ENCODE data around the gene RPS6KB2. TPM values are rescaled to one million over a fixed set of nuclear protein-coding genes. Genes with fewer than 3 reads are reported as not detected.

The RPS6KB2 gene
- total and polyA plus RNA-seq, 9 of the 15 experiments (the other 6 are each of a cell fraction or from before 2014, with no cell fraction given): 0.42 to 122 (median 82.6) TPM

DNA sequence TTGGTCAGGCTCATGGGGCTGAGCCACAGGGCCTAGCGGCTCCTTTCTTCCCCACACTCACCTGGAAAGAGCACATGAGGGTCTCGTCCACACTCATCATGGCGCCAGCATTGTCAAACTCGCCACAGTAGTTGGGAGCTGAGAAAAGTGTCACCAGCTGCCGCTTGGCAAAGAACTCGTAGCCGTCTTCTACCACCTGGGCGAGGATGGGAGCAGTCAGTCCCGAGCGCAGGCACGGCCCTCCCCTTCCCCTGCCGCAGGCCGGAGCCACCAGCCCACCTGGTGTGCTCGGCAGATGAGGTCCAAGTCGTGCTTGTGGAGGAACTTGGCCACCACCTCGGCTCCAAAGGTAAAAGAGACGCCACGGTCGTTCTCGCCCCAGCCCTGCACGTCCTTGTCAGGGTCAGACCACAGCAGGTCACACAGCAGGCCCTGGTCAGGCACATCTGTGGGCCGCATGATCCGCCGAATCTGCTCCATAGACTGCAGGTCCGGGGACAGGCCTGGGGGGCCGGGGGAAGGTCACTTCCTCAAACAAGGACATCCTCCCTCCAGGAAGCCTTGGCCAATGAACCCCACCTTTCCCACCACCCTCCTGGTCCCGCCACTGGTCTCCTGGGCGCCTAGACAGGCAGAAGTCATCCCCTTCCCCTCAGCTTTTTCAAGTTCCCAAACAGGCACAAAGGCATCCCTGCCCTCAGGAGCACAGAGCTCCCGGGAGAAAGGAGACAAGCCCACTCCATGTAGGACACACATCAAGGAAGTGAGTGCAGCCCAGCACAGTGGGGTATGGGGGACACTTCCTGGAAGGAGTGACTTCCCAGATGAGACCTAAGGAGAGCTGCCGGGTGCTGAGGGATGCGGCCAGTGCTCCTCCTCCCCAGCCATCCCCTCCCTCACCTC lies 29.4 kb upstream of the RPS6KB2 start:
- BruUV-seq (replicated peaks): no TSS peak
- H3K9ac ChIP-seq (ENCODE audit: insufficient read depth in 1 of 2, low read depth in 2 of 2, low read length in 2 of 2): peak overlapping the region in 1 of 2 experiments; percentile 15; a peak in 2 of 4 replicates
- CTCF ChIA-PET (ENCODE audit: low intra/inter-chr PET ratio): interaction anchor here (0.6 kb wide), 1 partner anchor 8 kb away, joined by 3 read pairs; no protein-coding TSS in a partner anchor
- TF ChIP-seq, protein P1, sequence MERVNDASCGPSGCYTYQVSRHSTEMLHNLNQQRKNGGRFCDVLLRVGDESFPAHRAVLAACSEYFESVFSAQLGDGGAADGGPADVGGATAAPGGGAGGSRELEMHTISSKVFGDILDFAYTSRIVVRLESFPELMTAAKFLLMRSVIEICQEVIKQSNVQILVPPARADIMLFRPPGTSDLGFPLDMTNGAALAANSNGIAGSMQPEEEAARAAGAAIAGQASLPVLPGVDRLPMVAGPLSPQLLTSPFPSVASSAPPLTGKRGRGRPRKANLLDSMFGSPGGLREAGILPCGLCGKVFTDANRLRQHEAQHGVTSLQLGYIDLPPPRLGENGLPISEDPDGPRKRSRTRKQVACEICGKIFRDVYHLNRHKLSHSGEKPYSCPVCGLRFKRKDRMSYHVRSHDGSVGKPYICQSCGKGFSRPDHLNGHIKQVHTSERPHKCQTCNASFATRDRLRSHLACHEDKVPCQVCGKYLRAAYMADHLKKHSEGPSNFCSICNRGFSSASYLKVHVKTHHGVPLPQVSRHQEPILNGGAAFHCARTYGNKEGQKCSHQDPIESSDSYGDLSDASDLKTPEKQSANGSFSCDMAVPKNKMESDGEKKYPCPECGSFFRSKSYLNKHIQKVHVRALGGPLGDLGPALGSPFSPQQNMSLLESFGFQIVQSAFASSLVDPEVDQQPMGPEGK (CRISPR knock-in tag; IDR thresholded peaks at IDR 0.05; ENCODE audit: borderline replicate concordance): no peak
- TF ChIP-seq POU5F1 (IDR thresholded peaks at IDR 0.05; ENCODE audit: borderline replicate concordance, low read depth, low read length, partially characterized antibody) (no peak), RBM14 (IDR thresholded peaks at IDR 0.05; ENCODE audit: borderline replicate concordance, insufficient read depth, low read depth, low read length) (no peak), RB1 (IDR thresholded peaks at IDR 0.05; ENCODE audit: low read depth) (no peak), TGIF2 (CRISPR knock-in tag; IDR thresholded peaks at IDR 0.05) (no peak), NFATC3 (IDR thresholded peaks at IDR 0.05) (no peak), POLR2AphosphoS2 (IDR thresholded peaks at IDR 0.05; ENCODE audit: low read length) (no peak), ILF3 (IDR thresholded peaks at IDR 0.05; ENCODE audit: borderline replicate concordance) (no peak), KLF16 (IDR thresholded peaks at IDR 0.05) (no peak), ZKSCAN8 (CRISPR knock-in tag; IDR thresholded peaks at IDR 0.05) (no peak), POLR2G (IDR thresholded peaks at IDR 0.05; ENCODE audit: low read depth, low read length) (peak; percentile 31; the same call in 1 of the 2 replicates), NFE2 (IDR thresholded peaks at IDR 0.05; ENCODE audit: low read depth) (no peak), POLR2AphosphoS5 (IDR thresholded peaks at IDR 0.05; ENCODE audit: control insufficient read depth, insufficient read depth, low read depth, low read length) (peak; percentile 5; the same call in 1 of the 2 replicates), ATF7 (IDR thresholded peaks at IDR 0.05) (no peak), BCL6 (CRISPR knock-in tag; IDR thresholded peaks at IDR 0.05) (no peak), STAG1 (CRISPR knock-in tag; IDR thresholded peaks at IDR 0.05; ENCODE audit: borderline replicate concordance) (no peak)
- TF ChIP-seq, protein P2, sequence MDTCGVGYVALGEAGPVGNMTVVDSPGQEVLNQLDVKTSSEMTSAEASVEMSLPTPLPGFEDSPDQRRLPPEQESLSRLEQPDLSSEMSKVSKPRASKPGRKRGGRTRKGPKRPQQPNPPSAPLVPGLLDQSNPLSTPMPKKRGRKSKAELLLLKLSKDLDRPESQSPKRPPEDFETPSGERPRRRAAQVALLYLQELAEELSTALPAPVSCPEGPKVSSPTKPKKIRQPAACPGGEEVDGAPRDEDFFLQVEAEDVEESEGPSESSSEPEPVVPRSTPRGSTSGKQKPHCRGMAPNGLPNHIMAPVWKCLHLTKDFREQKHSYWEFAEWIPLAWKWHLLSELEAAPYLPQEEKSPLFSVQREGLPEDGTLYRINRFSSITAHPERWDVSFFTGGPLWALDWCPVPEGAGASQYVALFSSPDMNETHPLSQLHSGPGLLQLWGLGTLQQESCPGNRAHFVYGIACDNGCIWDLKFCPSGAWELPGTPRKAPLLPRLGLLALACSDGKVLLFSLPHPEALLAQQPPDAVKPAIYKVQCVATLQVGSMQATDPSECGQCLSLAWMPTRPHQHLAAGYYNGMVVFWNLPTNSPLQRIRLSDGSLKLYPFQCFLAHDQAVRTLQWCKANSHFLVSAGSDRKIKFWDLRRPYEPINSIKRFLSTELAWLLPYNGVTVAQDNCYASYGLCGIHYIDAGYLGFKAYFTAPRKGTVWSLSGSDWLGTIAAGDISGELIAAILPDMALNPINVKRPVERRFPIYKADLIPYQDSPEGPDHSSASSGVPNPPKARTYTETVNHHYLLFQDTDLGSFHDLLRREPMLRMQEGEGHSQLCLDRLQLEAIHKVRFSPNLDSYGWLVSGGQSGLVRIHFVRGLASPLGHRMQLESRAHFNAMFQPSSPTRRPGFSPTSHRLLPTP (IDR thresholded peaks at IDR 0.05; ENCODE audit: borderline replicate concordance, extremely low read depth, insufficient read length): no peak

More for the DNA sequence above, 29.4 kb upstream of the RPS6KB2 start:
- Histone ChIP-seq H3K4me2 (ENCODE audit: insufficient read depth, low read length) (no peak overlapping the region), H2AFZ (ENCODE audit: low read depth, low read length) (no peak overlapping the region), H4K20me1 (replicated peaks; ENCODE audit: control insufficient read depth, insufficient read depth, low read length) (0 out of 2 replicates have a peak, but pooled peaks cover 4% of the 10 kb centered on the region), H3K27me3 (ENCODE audit: control insufficient read depth in 2 of 2, insufficient read depth in 2 of 2, low read length in 2 of 2) (no peaks in the 10 kb centered on the region), H3K4me3 (no peak overlapping the region), H3K9me1 (ENCODE audit: control insufficient read depth, insufficient read depth, low read length) (no peaks in the 10 kb centered on the region), H3K36me3 (ENCODE audit: control insufficient read depth, insufficient read depth, low read length) (peaks cover 61% of the 10 kb centered on the region), H3K27ac (ENCODE audit: extremely low read depth, low read depth, low read length) (peak overlapping the region; percentile 36; the same call in 1 of the 3 replicates), H3K79me2 (ENCODE audit: control insufficient read depth, insufficient read depth, low read length) (peaks cover 23% of the 10 kb centered on the region), H3K4me1 (replicated peaks in 1 of 2; ENCODE audit: control insufficient read depth in 2 of 2, insufficient read depth in 2 of 2, low read length in 2 of 2) (peaks cover 26 to 79% of the 10 kb centered on the region in 2 experiments), H3K9me3 (replicated peaks; ENCODE audit: control insufficient read depth, insufficient read depth, low read depth, low read length) (no peaks in the 10 kb centered on the region)
- ATAC-seq (no peak), FAIRE-seq (no peak), DNase-seq (ENCODE audit: extremely low read depth in 1 of 4, low spot score in 3 of 4) (peak in 1 of 4 experiments; percentile 11)
- POLR2A ChIA-PET: interaction anchor here (0.6 to 1.2 kb wide), 8 partner anchors 29 to 1898 kb away, joined by 3 to 5 read pairs (median 4); no protein-coding TSS in a partner anchor
- intact Hi-C loops (cut with micrococcal nuclease) (no loop called here), in situ Hi-C loops (cut with MboI) (no loop called here)
- 86% methylated on average over 18 of the region's 31 CpGs for WGBS (ENCODE audit: insufficient coverage, low coverage, missing lambda C conversion rate)

Data from K562 (cell line).